Testis (tissue), 2 donors: ENCODE results near the gene LENG8.

Experiments
- POLR2A ChIP-seq: fragments of 450-650 bp; IDR thresholded peaks from one replicate; pipeline ENCODE4 v1.6.1; 2017; ENCODE audit warnings: antibody characterized with exemption, mild to moderate bottlenecking, moderate library complexity
- TF ChIP-seq, protein P1 (sequence below), 3 experiments: fragments of 450-650 bp in 2 of 3; fragments of 200-600 bp in 1 of 3; sonication (generic) in 1 of 3; IDR thresholded peaks; one replicate each; pipeline ENCODE4 v1.5.1; 2016 to 2019; ENCODE audit warnings: antibody characterized with exemption in 3 of 3, mild to moderate bottlenecking in 2 of 3, moderate library complexity in 1 of 3

DNA sequence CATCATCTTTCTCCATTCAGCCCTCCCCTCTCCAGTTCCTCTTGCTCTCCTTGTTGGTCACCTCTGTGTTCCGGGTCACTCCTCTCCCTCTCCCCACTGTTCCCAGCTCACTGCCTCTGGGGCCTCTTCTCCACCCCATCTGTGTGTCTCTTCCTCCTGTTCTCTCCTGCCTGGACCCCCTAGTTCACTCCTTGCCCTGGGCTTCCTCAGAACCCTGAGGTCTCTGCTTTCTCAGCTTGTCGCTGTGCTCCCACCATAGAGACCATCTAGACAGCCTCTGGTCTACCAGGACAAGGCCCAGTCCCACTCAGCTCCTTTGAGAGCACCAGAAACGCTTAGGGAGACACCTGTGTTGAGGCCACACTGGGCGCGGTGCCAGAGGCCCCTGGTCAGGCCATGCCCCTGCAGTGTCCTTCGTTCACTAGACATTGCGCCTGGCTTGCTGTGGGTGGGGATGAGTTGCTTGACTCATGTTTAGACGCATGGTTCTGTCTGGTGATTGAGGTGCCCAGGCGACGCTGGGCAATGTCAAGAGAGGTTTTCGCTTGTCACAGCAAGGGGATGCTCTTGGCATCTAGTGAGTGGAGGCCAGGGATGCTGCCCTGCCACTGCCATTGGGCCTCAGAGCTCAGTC, 9.8 kb downstream of the LENG8 start:
- TF ChIP-seq, protein P1, sequence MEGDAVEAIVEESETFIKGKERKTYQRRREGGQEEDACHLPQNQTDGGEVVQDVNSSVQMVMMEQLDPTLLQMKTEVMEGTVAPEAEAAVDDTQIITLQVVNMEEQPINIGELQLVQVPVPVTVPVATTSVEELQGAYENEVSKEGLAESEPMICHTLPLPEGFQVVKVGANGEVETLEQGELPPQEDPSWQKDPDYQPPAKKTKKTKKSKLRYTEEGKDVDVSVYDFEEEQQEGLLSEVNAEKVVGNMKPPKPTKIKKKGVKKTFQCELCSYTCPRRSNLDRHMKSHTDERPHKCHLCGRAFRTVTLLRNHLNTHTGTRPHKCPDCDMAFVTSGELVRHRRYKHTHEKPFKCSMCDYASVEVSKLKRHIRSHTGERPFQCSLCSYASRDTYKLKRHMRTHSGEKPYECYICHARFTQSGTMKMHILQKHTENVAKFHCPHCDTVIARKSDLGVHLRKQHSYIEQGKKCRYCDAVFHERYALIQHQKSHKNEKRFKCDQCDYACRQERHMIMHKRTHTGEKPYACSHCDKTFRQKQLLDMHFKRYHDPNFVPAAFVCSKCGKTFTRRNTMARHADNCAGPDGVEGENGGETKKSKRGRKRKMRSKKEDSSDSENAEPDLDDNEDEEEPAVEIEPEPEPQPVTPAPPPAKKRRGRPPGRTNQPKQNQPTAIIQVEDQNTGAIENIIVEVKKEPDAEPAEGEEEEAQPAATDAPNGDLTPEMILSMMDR (IDR thresholded peaks at IDR 0.05), result no peak
- TF ChIP-seq POLR2A, result no peak
